NCI-H446 treated with DMSO at 0.1 percent for 48 hours (cell line): ENCODE data around the gene KLHDC9.

ENCODE experiments used
- DNase-seq: peaks from one replicate; lab custom pipeline; 2025; lab: John Stamatoyannopoulos, UW

The KLHDC9 gene

GRCh38 chr1:161132410-161133219, 34.5 kb downstream of the KLHDC9 start, which contains the start of gene DEDD:
TSS of gene DEDD (minus strand) at chr1:161132667. CDS start at chr1:161124462, 8,205 bp downstream.
- peak; percentile 97 for DNase-seq

GRCh38 chr1:161133220-161133740, 35.1 kb downstream of the KLHDC9 start:
- no peak for DNase-seq

- no peak for DNase-seq
Measured at GRCh38 chr1:161137881-161138280, 39.7 kb downstream of the KLHDC9 start.

- no peak for DNase-seq
Measured at GRCh38 chr1:161138431-161138830, 40.3 kb downstream of the KLHDC9 start.

GRCh38 chr1:161139766-161140165, 41.6 kb downstream of the KLHDC9 start:
- DNase-seq, result no peak

- DNase-seq, result no peak
Measured at GRCh38 chr1:161140755-161141400, 42.7 kb downstream of the KLHDC9 start.

GRCh38 chr1:161145832-161146231, 47.7 kb downstream of the KLHDC9 start:
- no peak for DNase-seq
